ENCODE data around the gene HOTAIR. TPM values are rescaled to one million over a fixed set of nuclear protein-coding genes. Genes with fewer than 3 reads are reported as not detected.

HOTAIR gene
- total RNA-seq, 1 donor from 2014 or later: 1.8 TPM

- TF ChIP-seq CTCF (IDR thresholded peaks at IDR 0.05; ENCODE audit: unreplicated experiment): no peak
- Mint-ChIP-seq H3K9me3 (no peaks in the 10 kb centered on the region), H3K4me1 (peaks cover 16% of the 10 kb centered on the region), H3K4me3 (peak overlapping the region; percentile 12), H3K27ac (no peak overlapping the region), H3K36me3 (no peaks in the 10 kb centered on the region), H3K27me3 (ENCODE audit: low read depth) (peaks cover 100% of the 10 kb centered on the region)
- DNase-seq (ENCODE audit: low spot score in 2 of 2, unreplicated experiment in 2 of 2): no peak
Observed at GRCh38 chr12:53967421-53967925, 7.3 kb downstream of the HOTAIR start.

- H3K27me3 Mint-ChIP-seq (ENCODE audit: low read depth): peaks cover 100% of the 10 kb centered on the region
- no peaks in the 10 kb centered on the region for H3K36me3 Mint-ChIP-seq
- H3K27ac Mint-ChIP-seq: peak overlapping the region; percentile 59
- no peaks in the 10 kb centered on the region for H3K9me3 Mint-ChIP-seq
- peak overlapping the region; percentile 59 for H3K4me3 Mint-ChIP-seq
- DNase-seq (ENCODE audit: low spot score in 2 of 2, unreplicated experiment in 2 of 2): no peak
- TF ChIP-seq CTCF (IDR thresholded peaks at IDR 0.05; ENCODE audit: unreplicated experiment): no peak
- H3K4me1 Mint-ChIP-seq: peaks cover 16% of the 10 kb centered on the region
Observed at GRCh38 chr12:53966385-53967133, 8.2 kb downstream of the HOTAIR start.

GRCh38 chr12:53966085-53966384, 8.7 kb downstream of the HOTAIR start:
- H3K36me3 Mint-ChIP-seq: no peaks in the 10 kb centered on the region
- H3K4me1 Mint-ChIP-seq: peaks cover 16% of the 10 kb centered on the region
- H3K27me3 Mint-ChIP-seq (ENCODE audit: low read depth): peaks cover 100% of the 10 kb centered on the region
- H3K9me3 Mint-ChIP-seq: no peaks in the 10 kb centered on the region
- no peak for DNase-seq (ENCODE audit: low spot score in 2 of 2, unreplicated experiment in 2 of 2)
- peak overlapping the region; percentile 59 for H3K4me3 Mint-ChIP-seq
- H3K27ac Mint-ChIP-seq: peak overlapping the region; percentile 59
- no peak for TF ChIP-seq CTCF (IDR thresholded peaks at IDR 0.05; ENCODE audit: unreplicated experiment)

GRCh38 chr12:53965281-53966084, 9.3 kb downstream of the HOTAIR start:
- peak overlapping the region; percentile 55 for H3K27ac Mint-ChIP-seq
- TF ChIP-seq CTCF (IDR thresholded peaks at IDR 0.05; ENCODE audit: unreplicated experiment): no peak
- peaks cover 16% of the 10 kb centered on the region for H3K4me1 Mint-ChIP-seq
- peaks cover 100% of the 10 kb centered on the region for H3K27me3 Mint-ChIP-seq (ENCODE audit: low read depth)
- H3K36me3 Mint-ChIP-seq: no peaks in the 10 kb centered on the region
- H3K9me3 Mint-ChIP-seq: no peaks in the 10 kb centered on the region
- peak overlapping the region; percentile 59 for H3K4me3 Mint-ChIP-seq
- DNase-seq (ENCODE audit: low spot score in 2 of 2, unreplicated experiment in 2 of 2): no peak

GRCh38 chr12:53964315-53964713, 10.4 kb downstream of the HOTAIR start:
- no peak for TF ChIP-seq CTCF (IDR thresholded peaks at IDR 0.05; ENCODE audit: unreplicated experiment)
- no peak overlapping the region for H3K27ac Mint-ChIP-seq
- DNase-seq (ENCODE audit: low spot score in 2 of 2, unreplicated experiment in 2 of 2): no peak
- H3K4me1 Mint-ChIP-seq: peaks cover 16% of the 10 kb centered on the region
- no peaks in the 10 kb centered on the region for H3K36me3 Mint-ChIP-seq
- peaks cover 100% of the 10 kb centered on the region for H3K27me3 Mint-ChIP-seq (ENCODE audit: low read depth)
- no peak overlapping the region for H3K4me3 Mint-ChIP-seq
- H3K9me3 Mint-ChIP-seq: no peaks in the 10 kb centered on the region

Measured in mesothelial cell of epicardium (in vitro differentiated cells).